Endodermal cell (in vitro differentiated cells): Measurements from ENCODE around the gene GALNT1. TPM values are rescaled to one million over a fixed set of nuclear protein-coding genes. Genes with fewer than 3 reads are reported as not detected.

Experiments used
- DNase-seq: peaks from one replicate; pipeline ENCODE4 v3.0.0-alpha.2; 2017
- H3K27ac ChIP-seq: 2 replicates; pipeline ENCODE4 v1.5.1; 2013; ENCODE audit warnings: mild to moderate bottlenecking, low read depth, low read length, moderate library complexity
- H3K27me3 ChIP-seq: 2 replicates; pipeline ENCODE4 v1.6.1; 2013; ENCODE audit warnings: mild to moderate bottlenecking, low read length, moderate library complexity; ENCODE audit not compliant: insufficient read depth, control insufficient read depth, poor library complexity, severe bottlenecking
- H3K36me3 ChIP-seq: 2 replicates; pipeline ENCODE4 v1.7.0; 2013; ENCODE audit warnings: mild to moderate bottlenecking, low read length, moderate library complexity; ENCODE audit not compliant: control insufficient read depth, insufficient read depth
- H3K4me1 ChIP-seq: one replicate; pipeline ENCODE4 v1.7.0; 2013; ENCODE audit warnings: low read length; ENCODE audit not compliant: control insufficient read depth, insufficient read depth
- H3K4me3 ChIP-seq: 2 replicates; pipeline ENCODE4 v1.5.1; 2013; ENCODE audit warnings: mild to moderate bottlenecking, low read length, moderate library complexity
- H3K9ac ChIP-seq: 2 replicates; pipeline ENCODE4 v1.6.1; 2013; ENCODE audit warnings: mild to moderate bottlenecking, low read length, moderate library complexity; ENCODE audit not compliant: poor library complexity, severe bottlenecking; ENCODE audit errors: extremely low read depth
- H3K9me3 ChIP-seq: 2 replicates; pipeline ENCODE4 v1.6.1; 2013; ENCODE audit warnings: mild to moderate bottlenecking, low read length, moderate library complexity; ENCODE audit not compliant: control insufficient read depth
- H3K27ac Mint-ChIP-seq: 2 replicates; pipeline ENCODE4 v1.8.0; 2020; ENCODE audit warnings: mixed read lengths
- H3K27me3 Mint-ChIP-seq: 2 replicates; pipeline ENCODE4 v1.8.0; 2021; ENCODE audit warnings: mild to moderate bottlenecking, mixed read lengths; ENCODE audit not compliant: insufficient read depth
- H3K36me3 Mint-ChIP-seq: 2 replicates; pipeline ENCODE4 v1.8.0; 2020; ENCODE audit warnings: low read depth, mixed read lengths
- H3K4me1 Mint-ChIP-seq: 2 replicates; pipeline ENCODE4 v1.8.0; 2020; ENCODE audit warnings: mixed read lengths
- H3K4me3 Mint-ChIP-seq: 2 replicates; pipeline ENCODE4 v1.8.0; 2020; ENCODE audit warnings: mild to moderate bottlenecking, moderate library complexity, mixed read lengths
- H3K9me3 Mint-ChIP-seq: 2 replicates; pipeline ENCODE4 v1.8.0; 2020; ENCODE audit warnings: mild to moderate bottlenecking, mixed read lengths
- CTCF ChIP-seq: fragments of 200-600 bp; sonication (generic); conservative IDR thresholded peaks from 2 replicates; pipeline ENCODE4 v1.5.0; 2021; ENCODE audit warnings: antibody characterized with exemption, mild to moderate bottlenecking
- WGBS, 2 experiments: methylation state at CpG; one replicate each; pipeline versions ENCODE4 v1.1.5 to v1.1.7; 2013; ENCODE audit warnings: missing lambda C conversion rate in 2 of 2, mixed read lengths in 1 of 2; ENCODE audit not compliant: insufficient coverage in 1 of 2, insufficient read length in 1 of 2; 5-methylcytosine and 5-hydroxymethylcytosine counted together
- total RNA-seq, 2 donors: library from RNA; stranded (reverse); fragmentation: NEBNext Ultra II Directional in 1 of 2; extraction: Animal tissue kit (Norgen Biotek cat#: 25700) in 1 of 2; gene quantifications; 2 replicates in 1 of 2; 3 replicates in 1 of 2; pipeline ENCODE4 v1.2.1, GENCODE V29; 2021

The GALNT1 gene
- total RNA-seq, 2 donors from 2014 or later: 82.5 to 102 TPM

- Histone ChIP-seq H3K27ac (no peak overlapping the region), H3K27me3 (no peaks in the 10 kb centered on the region), H3K9ac (no peak overlapping the region), H3K36me3 (peaks cover 49% of the 10 kb centered on the region), H3K4me1 (no peaks in the 10 kb centered on the region), H3K9me3 (no peaks in the 10 kb centered on the region), H3K4me3 (no peak overlapping the region)
- H3K27me3 Mint-ChIP-seq: no peaks in the 10 kb centered on the region
- no peak overlapping the region for H3K4me3 Mint-ChIP-seq
- no peak overlapping the region for H3K27ac Mint-ChIP-seq
- H3K9me3 Mint-ChIP-seq: no peaks in the 10 kb centered on the region
- DNase-seq: no peak
- 89% methylated on average over 2 of the region's 2 CpGs; no CpG with 5 or more reads in 1 of the 2 experiments for WGBS, 2 experiments
- peaks cover 29% of the 10 kb centered on the region for H3K36me3 Mint-ChIP-seq
- H3K4me1 Mint-ChIP-seq: no peaks in the 10 kb centered on the region
- no peak for TF ChIP-seq CTCF
These were observed 125.7 kb downstream of the GALNT1 start for GRCh38 chr18:35707247-35707646.

GRCh38 chr18:35707674-35708073 is 126.1 kb downstream of the GALNT1 start:
- Histone ChIP-seq H3K27ac (no peak overlapping the region), H3K36me3 (peaks cover 53% of the 10 kb centered on the region), H3K4me3 (no peak overlapping the region), H3K9ac (no peak overlapping the region), H3K9me3 (no peaks in the 10 kb centered on the region), H3K4me1 (no peaks in the 10 kb centered on the region), H3K27me3 (no peaks in the 10 kb centered on the region)
- Mint-ChIP-seq H3K4me3 (no peak overlapping the region), H3K4me1 (no peaks in the 10 kb centered on the region), H3K27me3 (no peaks in the 10 kb centered on the region), H3K9me3 (no peaks in the 10 kb centered on the region), H3K27ac (no peak overlapping the region), H3K36me3 (peaks cover 34% of the 10 kb centered on the region)
- no peak for TF ChIP-seq CTCF
- WGBS, 2 experiments: 92% methylated on average over 6 of the region's 6 CpGs; no CpG with 5 or more reads in 1 of the 2 experiments
- DNase-seq: no peak

GRCh38 chr18:35710581-35710980 is 129.0 kb downstream of the GALNT1 start:
- no peaks in the 10 kb centered on the region for H3K4me1 Mint-ChIP-seq

More at GRCh38 chr18:35710581-35710980, 129.0 kb downstream of the GALNT1 start:
- H3K27me3 ChIP-seq: no peaks in the 10 kb centered on the region
- Mint-ChIP-seq H3K36me3 (peaks cover 46% of the 10 kb centered on the region), H3K9me3 (peaks cover 3% of the 10 kb centered on the region), H3K27me3 (no peaks in the 10 kb centered on the region), H3K27ac (no peak overlapping the region), H3K4me3 (no peak overlapping the region)
- no peak overlapping the region for H3K9ac ChIP-seq
- no peak for TF ChIP-seq CTCF
- H3K4me3 ChIP-seq: no peak overlapping the region
- 96 to 100% methylated on average over 2 of the region's 2 CpGs for WGBS, 2 experiments
- H3K27ac ChIP-seq: no peak overlapping the region
- peaks cover 46% of the 10 kb centered on the region for H3K36me3 ChIP-seq
- H3K4me1 ChIP-seq: no peaks in the 10 kb centered on the region
- H3K9me3 ChIP-seq: peaks cover 8% of the 10 kb centered on the region
- no peak for DNase-seq
